Measurements from ENCODE around the gene INPP5B. TPM values are rescaled to one million over a fixed set of nuclear protein-coding genes. Genes with fewer than 3 reads are reported as not detected.

Gene INPP5B
- total and polyA plus RNA-seq, 2 donors (not counting 1 experiment from before 2014, with no cell fraction given) = 23.6 to 55.0 TPM

DNA sequence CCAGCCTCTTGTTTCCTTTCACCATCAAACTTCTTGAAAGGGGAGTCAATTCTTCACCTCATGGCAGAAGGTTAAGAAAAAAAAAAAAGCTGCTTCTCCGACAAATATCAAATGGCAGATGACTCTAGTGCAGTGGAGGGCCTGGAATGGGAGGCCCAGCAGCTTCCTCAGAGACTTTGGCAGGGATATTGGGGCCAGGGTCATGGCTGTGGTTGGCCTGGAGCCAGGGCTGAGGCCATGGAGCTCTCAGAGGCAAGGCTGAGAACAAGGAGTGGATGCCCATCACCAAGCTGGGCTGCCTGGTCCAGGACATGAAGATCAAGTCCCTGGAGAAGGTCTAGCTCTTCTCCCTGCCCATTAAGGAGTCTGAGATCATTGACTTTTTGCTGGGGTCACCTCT lies 106.1 kb downstream of the INPP5B start:
- H2AFZ ChIP-seq (ENCODE audit: low read length) = no peak overlapping the region
- H3K36me3 ChIP-seq (ENCODE audit: control insufficient read depth, insufficient read depth, low read length) = peaks cover 10% of the 10 kb centered on the region
- no peaks in the 10 kb centered on the region for H3K27me3 ChIP-seq (ENCODE audit: control insufficient read depth, insufficient read depth, low read length)
- H3K4me3 ChIP-seq (replicated peaks in 1 of 4; ENCODE audit: control extremely low read depth in 1 of 4, insufficient read depth in 1 of 4, low read depth in 3 of 4, low read length in 4 of 4) = no peak overlapping the region
- H3K79me2 ChIP-seq (ENCODE audit: control insufficient read depth, insufficient read depth, low read length) = peaks cover 9% of the 10 kb centered on the region
- H3K4me2 ChIP-seq (ENCODE audit: extremely low read depth, insufficient read depth, low read length) = no peak overlapping the region
- TF ChIP-seq, protein P1, sequence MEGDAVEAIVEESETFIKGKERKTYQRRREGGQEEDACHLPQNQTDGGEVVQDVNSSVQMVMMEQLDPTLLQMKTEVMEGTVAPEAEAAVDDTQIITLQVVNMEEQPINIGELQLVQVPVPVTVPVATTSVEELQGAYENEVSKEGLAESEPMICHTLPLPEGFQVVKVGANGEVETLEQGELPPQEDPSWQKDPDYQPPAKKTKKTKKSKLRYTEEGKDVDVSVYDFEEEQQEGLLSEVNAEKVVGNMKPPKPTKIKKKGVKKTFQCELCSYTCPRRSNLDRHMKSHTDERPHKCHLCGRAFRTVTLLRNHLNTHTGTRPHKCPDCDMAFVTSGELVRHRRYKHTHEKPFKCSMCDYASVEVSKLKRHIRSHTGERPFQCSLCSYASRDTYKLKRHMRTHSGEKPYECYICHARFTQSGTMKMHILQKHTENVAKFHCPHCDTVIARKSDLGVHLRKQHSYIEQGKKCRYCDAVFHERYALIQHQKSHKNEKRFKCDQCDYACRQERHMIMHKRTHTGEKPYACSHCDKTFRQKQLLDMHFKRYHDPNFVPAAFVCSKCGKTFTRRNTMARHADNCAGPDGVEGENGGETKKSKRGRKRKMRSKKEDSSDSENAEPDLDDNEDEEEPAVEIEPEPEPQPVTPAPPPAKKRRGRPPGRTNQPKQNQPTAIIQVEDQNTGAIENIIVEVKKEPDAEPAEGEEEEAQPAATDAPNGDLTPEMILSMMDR (conservative IDR thresholded peaks at IDR 0.05 in 1 of 2, IDR thresholded peaks at IDR 0.05 in 1 of 2; ENCODE audit: low read depth in 1 of 2, low read length in 2 of 2) = no peak
- TF ChIP-seq EZH2 (IDR thresholded peaks at IDR 0.05; ENCODE audit: low read length, missing control alignments) = no peak
- H3K27ac ChIP-seq (ENCODE audit: insufficient read depth, low read length) = no peak overlapping the region
- no peaks in the 10 kb centered on the region for H3K9me3 ChIP-seq (ENCODE audit: control insufficient read depth, insufficient read depth, low read depth, low read length)
- peak in 1 of 2 donors; percentile 47 for DNase-seq (ENCODE audit: low read depth in 2 of 2)
- H3K9ac ChIP-seq (ENCODE audit: insufficient read depth, low read length) = no peak overlapping the region
- H3K4me1 ChIP-seq (ENCODE audit: control insufficient read depth, extremely low read depth, insufficient read depth, low read length) = no peaks in the 10 kb centered on the region
- no peaks in the 10 kb centered on the region for H4K20me1 ChIP-seq (ENCODE audit: control insufficient read depth, extremely low read depth, insufficient read depth, low read length)

DNA sequence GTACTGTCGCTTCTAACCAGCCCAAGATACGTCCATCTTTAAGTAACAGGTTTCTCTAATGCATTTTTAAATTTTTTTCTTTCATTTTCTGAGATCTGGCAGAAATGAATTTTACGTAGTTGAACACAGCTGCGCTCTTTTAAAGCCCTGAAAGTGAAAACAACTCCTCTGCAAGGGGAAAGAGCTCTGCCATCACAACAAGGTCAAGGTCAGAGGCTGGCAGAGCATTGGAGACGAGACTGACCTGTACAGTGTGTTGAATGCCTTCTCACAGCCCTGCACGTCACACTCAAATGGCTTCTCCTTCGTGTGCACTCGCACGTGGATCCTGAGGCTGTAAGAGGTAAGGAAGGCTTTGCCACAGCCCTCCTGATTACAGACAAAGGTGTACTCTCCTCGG lies 107.2 kb downstream of the INPP5B start:
- DNase-seq (ENCODE audit: low read depth in 2 of 2) = no peak
- Histone ChIP-seq H3K79me2 (ENCODE audit: control insufficient read depth, insufficient read depth, low read length) (peaks cover 4% of the 10 kb centered on the region), H3K36me3 (ENCODE audit: control insufficient read depth, insufficient read depth, low read length) (peaks cover 12% of the 10 kb centered on the region)

DNA sequence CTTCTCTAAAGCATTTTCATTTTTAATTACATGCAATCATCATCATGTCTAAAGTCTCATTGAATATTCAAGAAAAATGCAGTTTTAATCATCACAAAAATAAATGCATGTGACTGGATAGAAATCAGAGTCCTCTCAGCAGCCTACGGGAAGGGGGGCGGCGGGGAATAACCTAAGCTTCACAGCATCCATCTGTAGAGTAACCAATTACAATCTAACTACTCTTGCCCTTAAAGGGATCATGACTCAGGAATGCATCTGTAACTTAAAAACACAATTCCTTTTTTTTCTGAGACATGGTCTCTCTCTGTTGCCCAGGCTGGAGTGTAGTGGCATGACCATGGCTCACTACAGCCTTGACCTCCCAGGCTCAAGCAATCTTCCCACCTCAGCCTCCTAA lies 110.1 kb downstream of the INPP5B start:
- Histone ChIP-seq H3K4me1 (ENCODE audit: control insufficient read depth, extremely low read depth, insufficient read depth, low read length) (no peaks in the 10 kb centered on the region), H3K36me3 (ENCODE audit: control insufficient read depth, insufficient read depth, low read length) (peaks cover 12% of the 10 kb centered on the region), H4K20me1 (ENCODE audit: control insufficient read depth, extremely low read depth, insufficient read depth, low read length) (no peaks in the 10 kb centered on the region), H3K27ac (ENCODE audit: insufficient read depth, low read length) (no peak overlapping the region), H3K27me3 (ENCODE audit: control insufficient read depth, insufficient read depth, low read length) (no peaks in the 10 kb centered on the region), H3K9ac (ENCODE audit: insufficient read depth, low read length) (no peak overlapping the region), H2AFZ (ENCODE audit: low read length) (no peak overlapping the region), H3K79me2 (ENCODE audit: control insufficient read depth, insufficient read depth, low read length) (peaks cover 4% of the 10 kb centered on the region), H3K4me2 (ENCODE audit: extremely low read depth, insufficient read depth, low read length) (no peak overlapping the region), H3K9me3 (ENCODE audit: control insufficient read depth, insufficient read depth, low read depth, low read length) (no peaks in the 10 kb centered on the region), H3K4me3 (replicated peaks in 1 of 4; ENCODE audit: control extremely low read depth in 1 of 4, insufficient read depth in 1 of 4, low read depth in 3 of 4, low read length in 4 of 4) (no peak overlapping the region)
- DNase-seq (ENCODE audit: low read depth in 2 of 2) = no peak
- TF ChIP-seq, protein P1 (conservative IDR thresholded peaks at IDR 0.05 in 1 of 2, IDR thresholded peaks at IDR 0.05 in 1 of 2; ENCODE audit: low read depth in 1 of 2, low read length in 2 of 2) = no peak
- TF ChIP-seq EZH2 (IDR thresholded peaks at IDR 0.05; ENCODE audit: low read length, missing control alignments) = no peak

More for the DNA sequence above, 107.2 kb downstream of the INPP5B start:
- Histone ChIP-seq H3K4me2 (ENCODE audit: extremely low read depth, insufficient read depth, low read length) (no peak overlapping the region), H4K20me1 (ENCODE audit: control insufficient read depth, extremely low read depth, insufficient read depth, low read length) (no peaks in the 10 kb centered on the region), H3K27me3 (ENCODE audit: control insufficient read depth, insufficient read depth, low read length) (no peaks in the 10 kb centered on the region), H3K27ac (ENCODE audit: insufficient read depth, low read length) (no peak overlapping the region), H3K9ac (ENCODE audit: insufficient read depth, low read length) (no peak overlapping the region), H3K4me1 (ENCODE audit: control insufficient read depth, extremely low read depth, insufficient read depth, low read length) (no peaks in the 10 kb centered on the region), H3K4me3 (replicated peaks in 1 of 4; ENCODE audit: control extremely low read depth in 1 of 4, insufficient read depth in 1 of 4, low read depth in 3 of 4, low read length in 4 of 4) (no peak overlapping the region), H2AFZ (ENCODE audit: low read length) (no peak overlapping the region), H3K9me3 (ENCODE audit: control insufficient read depth, insufficient read depth, low read depth, low read length) (no peaks in the 10 kb centered on the region)
- no peak for TF ChIP-seq EZH2 (IDR thresholded peaks at IDR 0.05; ENCODE audit: low read length, missing control alignments)
- TF ChIP-seq, protein P1 (conservative IDR thresholded peaks at IDR 0.05 in 1 of 2, IDR thresholded peaks at IDR 0.05 in 1 of 2; ENCODE audit: low read depth in 1 of 2, low read length in 2 of 2) = no peak
